Liver (tissue), 9 donors: ENCODE results near the gene NMRAL1. TPM values are rescaled to one million over a fixed set of nuclear protein-coding genes. Genes with fewer than 3 reads are reported as not detected.

ENCODE experiments used
- DNase-seq: peaks from one replicate; pipeline ENCODE4 v3.0.0-alpha.2; 2017; ENCODE audit warnings: low spot score
- H3K27ac ChIP-seq, 2 donors: one replicate each; pipeline ENCODE4 v1.7.0; 2013; ENCODE audit warnings: inconsistent platforms in 2 of 2, low read length in 2 of 2, control low read depth in 1 of 2, low read depth in 1 of 2, mild to moderate bottlenecking in 1 of 2
- H3K27me3 ChIP-seq, 4 donors: one replicate each; pipeline versions ENCODE4 v1.6.1 to v1.7.0; 2013; ENCODE audit warnings: low read length in 3 of 4, inconsistent platforms in 1 of 4, mild to moderate bottlenecking in 1 of 4, moderate library complexity in 1 of 4; ENCODE audit not compliant: control insufficient read depth in 4 of 4, insufficient read depth in 4 of 4
- H3K36me3 ChIP-seq, 4 donors: one replicate each; pipeline versions ENCODE4 v1.6.1 to v1.7.0; 2013; ENCODE audit warnings: low read length in 3 of 4, mild to moderate bottlenecking in 3 of 4, low read depth in 1 of 4, moderate library complexity in 1 of 4; ENCODE audit not compliant: control insufficient read depth in 4 of 4, insufficient read depth in 3 of 4
- H3K4me1 ChIP-seq, 4 donors: one replicate each; pipeline versions ENCODE4 v1.6.1 to v1.7.0; 2013; ENCODE audit warnings: low read length in 3 of 4, mild to moderate bottlenecking in 3 of 4, moderate library complexity in 1 of 4; ENCODE audit not compliant: control insufficient read depth in 4 of 4, insufficient read depth in 4 of 4
- H3K4me3 ChIP-seq, 3 donors: one replicate each; pipeline versions ENCODE4 v1.6.1 to v1.7.0; 2013; ENCODE audit warnings: low read length in 3 of 3, control low read depth in 1 of 3, low read depth in 1 of 3, mild to moderate bottlenecking in 1 of 3
- H3K9ac ChIP-seq, 2 donors: one replicate each; pipeline ENCODE4 v1.7.0; 2013; ENCODE audit warnings: low read length in 2 of 2, mild to moderate bottlenecking in 2 of 2, moderate library complexity in 2 of 2, control low read depth in 1 of 2, low read depth in 1 of 2
- H3K9me3 ChIP-seq, 4 donors: one replicate each; pipeline versions ENCODE4 v1.6.1 to v1.7.0; 2013; ENCODE audit warnings: low read length in 3 of 4; ENCODE audit not compliant: control insufficient read depth in 4 of 4
- ATF3 ChIP-seq: IDR thresholded peaks from 2 replicates; pipeline ENCODE4 v1.6.1; 2016; ENCODE audit warnings: antibody characterized with exemption
- CTCF ChIP-seq: fragments of 150-350 bp; IDR thresholded peaks from 2 replicates; pipeline ENCODE4 v1.5.1; 2017; ENCODE audit warnings: improper control_type of control experiment, low read depth, low read length; ENCODE audit not compliant: missing input control
- EGR1 ChIP-seq, 2 donors: IDR thresholded peaks; 2 replicates each; pipeline ENCODE4 v1.6.1; 2016 to 2018; ENCODE audit warnings: antibody characterized with exemption in 2 of 2, low read depth in 2 of 2
- FOXA1 ChIP-seq: IDR thresholded peaks from 2 replicates; pipeline ENCODE4 v1.6.1; 2016; ENCODE audit warnings: antibody characterized with exemption
- FOXA2 ChIP-seq: IDR thresholded peaks from 2 replicates; pipeline ENCODE4 v1.6.1; 2016; ENCODE audit warnings: antibody characterized with exemption
- GABPA ChIP-seq, 2 donors: IDR thresholded peaks in 1 of 2; conservative IDR thresholded peaks in 1 of 2; 2 replicates each; pipeline ENCODE4 v1.6.1; 2016; ENCODE audit warnings: antibody characterized with exemption in 2 of 2, mild to moderate bottlenecking in 1 of 2, moderate library complexity in 1 of 2
- HNF4A ChIP-seq, 2 donors: conservative IDR thresholded peaks; 2 replicates each; pipeline ENCODE4 v1.6.1; 2016; ENCODE audit warnings: antibody characterized with exemption in 2 of 2, mild to moderate bottlenecking in 2 of 2
- HNF4G ChIP-seq: IDR thresholded peaks from 2 replicates; pipeline ENCODE4 v1.6.1; 2016; ENCODE audit warnings: antibody characterized with exemption
- JUND ChIP-seq, 2 donors: IDR thresholded peaks; 2 replicates each; pipeline ENCODE4 v1.6.1; 2016; ENCODE audit warnings: antibody characterized with exemption in 2 of 2
- MAX ChIP-seq: IDR thresholded peaks from 2 replicates; pipeline ENCODE4 v1.6.1; 2016; ENCODE audit warnings: antibody characterized with exemption
- NR2F2 ChIP-seq: IDR thresholded peaks from 2 replicates; pipeline ENCODE4 v1.6.1; 2016; ENCODE audit warnings: antibody characterized with exemption
- RAD21 ChIP-seq, 2 donors: IDR thresholded peaks; 2 replicates each; pipeline ENCODE4 v1.6.1; 2016; ENCODE audit warnings: antibody characterized with exemption in 2 of 2, mild to moderate bottlenecking in 2 of 2
- REST ChIP-seq: IDR thresholded peaks from 2 replicates; pipeline ENCODE4 v1.6.1; 2016; ENCODE audit warnings: antibody characterized with exemption, mild to moderate bottlenecking
- RXRA ChIP-seq, 2 donors: IDR thresholded peaks; 2 replicates each; pipeline ENCODE4 v1.6.1; 2017 to 2018; ENCODE audit warnings: antibody characterized with exemption in 2 of 2, mild to moderate bottlenecking in 1 of 2
- TAF1 ChIP-seq: conservative IDR thresholded peaks from 2 replicates; pipeline ENCODE4 v1.6.1; 2016; ENCODE audit warnings: antibody characterized with exemption, mild to moderate bottlenecking
- YY1 ChIP-seq: IDR thresholded peaks from 2 replicates; pipeline ENCODE4 v1.6.1; 2016; ENCODE audit warnings: antibody characterized with exemption, mild to moderate bottlenecking
- ZBTB33 ChIP-seq: IDR thresholded peaks from 2 replicates; pipeline ENCODE4 v1.6.1; 2016; ENCODE audit warnings: antibody characterized with exemption
- WGBS: extraction: QIAGEN DNeasy Blood & Tissue Kit; methylation state at CpG from one replicate; pipeline ENCODE4 v1.1.7; 2013; 5-methylcytosine and 5-hydroxymethylcytosine counted together
- polyA plus RNA-seq, 2 donors: library from polyadenylated mRNA; stranded (reverse) in 1 of 2; unstranded in 1 of 2; fragments of 200-250 nt in 1 of 2; fragments of >200 nt in 1 of 2; fragmentation: Nextera tagmentation in 1 of 2; extraction: Ambion mirVana in 1 of 2; gene quantifications; one replicate each; pipeline versions ENCODE4 v1.2.1 to v1.2.3, GENCODE V29; 2013 to 2015
- total RNA-seq, 2 donors: library from RNA; depleted of rRNA; stranded (reverse); fragments of >200 nt; gene quantifications; one replicate each; pipeline ENCODE4 v1.2.3, GENCODE V29; 2014
- donor health status: healthy.
- donor health status: healthy.
- donor health status: healthy.
- donor health status: healthy.
- donor health status: healthy.

NMRAL1 gene
- total and polyA plus RNA-seq, 4 donors, result 20.1 to 45.4 (median 28.3) TPM

- DNase-seq, result no peak
- H3K27ac ChIP-seq, result no peak overlapping the region
- peaks cover 5 to 17% (median 8%) of the 10 kb centered on the region in 4 donors for H3K4me1 ChIP-seq
- no peak overlapping the region for H3K9ac ChIP-seq
- TF ChIP-seq GABPA (IDR thresholded peaks at IDR 0.05 in 1 of 2, conservative IDR thresholded peaks at IDR 0.05 in 1 of 2) (no peak), FOXA2 (no peak), HNF4A (conservative IDR thresholded peaks at IDR 0.05) (no peak), JUND (IDR thresholded peaks at IDR 0.05) (no peak), REST (no peak), NR2F2 (no peak), CTCF (no peak), ZBTB33 (no peak), EGR1 (IDR thresholded peaks at IDR 0.05; ENCODE audit: low read depth in 2 of 2) (no peak), ATF3 (no peak), HNF4G (no peak), YY1 (no peak)
- H3K36me3 ChIP-seq, result peaks cover 0 to 3% (median 1%) of the 10 kb centered on the region in 4 donors
- no peaks in the 10 kb centered on the region for H3K27me3 ChIP-seq
- no peak overlapping the region for H3K4me3 ChIP-seq
- H3K9me3 ChIP-seq, result no peaks in the 10 kb centered on the region
- WGBS, result 92% methylated on average over 4 of the region's 4 CpGs
Observed at GRCh38 chr16:4496305-4496704, 21.9 kb upstream of the NMRAL1 start.

GRCh38 chr16:4495766-4496165, 21.3 kb upstream of the NMRAL1 start:
- TF ChIP-seq HNF4A (conservative IDR thresholded peaks at IDR 0.05), result no peak
- no peak for TF ChIP-seq EGR1 (IDR thresholded peaks at IDR 0.05; ENCODE audit: low read depth in 2 of 2)
- TF ChIP-seq FOXA1, result no peak
- TF ChIP-seq JUND (IDR thresholded peaks at IDR 0.05), result no peak
- no peak for TF ChIP-seq RAD21 (IDR thresholded peaks at IDR 0.05)
- TF ChIP-seq FOXA2, result no peak
- TF ChIP-seq TAF1, result no peak
- no peak for TF ChIP-seq HNF4G
- no peak for TF ChIP-seq CTCF
- TF ChIP-seq RXRA (IDR thresholded peaks at IDR 0.05), result no peak
- no peak for TF ChIP-seq NR2F2
- no peak for TF ChIP-seq ZBTB33
- TF ChIP-seq YY1, result no peak
- no peak for TF ChIP-seq GABPA (IDR thresholded peaks at IDR 0.05 in 1 of 2, conservative IDR thresholded peaks at IDR 0.05 in 1 of 2)
- TF ChIP-seq ATF3, result no peak
- no peak for TF ChIP-seq MAX
- H3K27ac ChIP-seq, result no peak overlapping the region
- 97% methylated on average over 2 of the region's 2 CpGs for WGBS
- no peak overlapping the region for H3K4me3 ChIP-seq
- peaks cover 3 to 11% (median 4%) of the 10 kb centered on the region in 4 donors for H3K4me1 ChIP-seq
- no peak for DNase-seq
- no peak overlapping the region for H3K9ac ChIP-seq
- no peaks in the 10 kb centered on the region for H3K27me3 ChIP-seq
- no peaks in the 10 kb centered on the region for H3K9me3 ChIP-seq
- H3K36me3 ChIP-seq, result peaks cover 0 to 3% (median 1%) of the 10 kb centered on the region in 4 donors
